Dermis blood vessel endothelial cell (primary cell): ENCODE data around the gene DOK1. TPM values are rescaled to one million over a fixed set of nuclear protein-coding genes. Genes with fewer than 3 reads are reported as not detected.
"Not testable (repeated sequence)": the region's sequence is repeated elsewhere in the genome, so short reads cannot be mapped to it uniquely, and the experiment has no call there.

Experiments used
- DNase-seq: peaks from one replicate; pipeline ENCODE4 v3.0.0; 2010
- total RNA-seq: library from RNA; depleted of rRNA; stranded (reverse); fragments of >200 nt; gene quantifications from 2 replicates; pipeline ENCODE4 v1.2.3, GENCODE V29; 2014

DOK1 gene
- total RNA-seq, 1 donor from 2014 or later, result 20.8 TPM

- DNase-seq, result peak; percentile 47
Measured at GRCh38 chr2:74548900-74549826, 5.4 kb upstream of the DOK1 start.

DNA sequence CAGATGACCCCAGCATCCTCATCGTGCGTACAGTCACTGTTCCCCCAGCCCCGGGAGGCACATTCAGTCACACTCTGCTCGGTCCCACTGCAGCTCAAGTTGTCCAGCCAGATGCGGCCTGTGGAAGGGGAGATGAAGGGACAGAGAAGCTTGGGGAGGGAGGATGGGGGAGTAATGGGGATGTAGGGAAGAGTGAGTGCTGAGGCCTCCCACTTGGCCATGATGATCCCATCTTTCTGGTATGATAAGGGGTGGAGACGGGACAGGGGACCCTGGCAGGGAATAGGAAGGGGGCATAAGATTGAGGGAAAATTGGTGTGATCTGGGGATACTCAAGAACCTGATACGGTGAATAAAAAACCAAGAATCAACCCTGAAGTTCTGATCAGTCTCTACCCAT lies 4.3 kb upstream of the DOK1 start:
- no peak for DNase-seq

DNA sequence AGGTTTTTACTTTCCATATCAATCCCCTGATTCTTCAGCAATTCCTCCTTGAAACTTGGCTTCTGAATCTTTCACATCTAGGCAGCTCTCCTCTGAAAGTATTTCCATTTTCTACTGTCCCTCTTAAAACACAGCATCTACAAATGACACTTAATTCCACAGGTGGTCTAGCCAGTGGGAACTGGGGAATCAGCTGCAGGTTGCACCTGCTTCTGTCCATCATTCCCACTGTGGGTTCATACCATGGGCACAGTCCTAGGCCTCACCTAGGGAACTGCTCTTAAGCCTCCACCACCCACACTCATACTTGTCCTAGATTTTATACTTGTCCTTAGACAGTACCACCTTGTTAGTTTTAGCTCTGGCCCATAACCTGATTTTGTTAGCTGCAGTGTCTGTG lies 3.0 kb upstream of the DOK1 start:
- no peak for DNase-seq

GRCh38 chr2:74551942-74552913 lies 2.3 kb upstream of the DOK1 start:
- DNase-seq, result no peak

DNA sequence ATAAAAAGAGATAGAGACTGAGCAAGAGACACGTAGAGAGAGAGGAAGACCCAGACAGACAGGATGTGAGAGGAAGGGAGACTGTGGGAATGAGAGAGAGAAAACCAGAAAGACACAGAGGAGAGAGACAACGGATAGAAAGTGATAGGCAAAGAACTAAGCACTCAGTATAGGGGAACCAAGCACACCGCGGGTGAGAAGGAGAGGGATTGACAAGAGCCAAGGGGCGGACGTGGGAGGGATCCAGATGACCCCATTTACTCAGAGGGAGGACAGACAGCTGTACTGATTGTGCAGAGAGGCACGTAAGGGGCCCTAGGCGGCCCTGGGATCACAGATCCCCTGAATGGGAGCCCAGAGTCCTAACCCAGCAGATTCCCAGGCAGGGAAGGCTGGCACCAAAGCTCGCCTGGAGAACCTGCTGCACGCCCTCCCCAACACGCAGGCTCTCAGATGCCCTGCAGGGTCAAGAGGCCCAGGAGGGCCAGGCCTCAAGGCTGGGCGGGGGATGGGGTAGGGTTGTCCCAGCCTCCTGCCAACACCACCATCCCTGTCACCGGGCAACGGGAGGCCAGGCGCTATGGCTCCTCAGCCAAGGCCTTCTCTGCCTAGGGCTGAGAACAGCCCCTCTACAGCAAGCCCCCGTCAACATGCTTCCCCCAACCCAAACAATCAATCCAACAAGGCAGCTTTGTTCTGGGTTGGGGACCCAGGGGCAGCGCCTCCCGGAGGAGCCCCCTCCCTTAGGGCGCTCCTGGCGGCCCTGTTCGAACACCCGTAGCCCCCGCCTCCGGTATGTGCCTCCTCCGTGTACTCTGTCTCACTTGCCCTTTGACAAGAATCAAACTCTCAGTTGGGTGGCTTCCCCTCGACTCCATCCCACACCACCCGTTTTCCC lies 1.4 kb upstream of the DOK1 start:
- no peak for DNase-seq

- DNase-seq, result peak; percentile 53
Measured at GRCh38 chr2:74554820-74555531, 456 bp downstream of the DOK1 start.

DNA sequence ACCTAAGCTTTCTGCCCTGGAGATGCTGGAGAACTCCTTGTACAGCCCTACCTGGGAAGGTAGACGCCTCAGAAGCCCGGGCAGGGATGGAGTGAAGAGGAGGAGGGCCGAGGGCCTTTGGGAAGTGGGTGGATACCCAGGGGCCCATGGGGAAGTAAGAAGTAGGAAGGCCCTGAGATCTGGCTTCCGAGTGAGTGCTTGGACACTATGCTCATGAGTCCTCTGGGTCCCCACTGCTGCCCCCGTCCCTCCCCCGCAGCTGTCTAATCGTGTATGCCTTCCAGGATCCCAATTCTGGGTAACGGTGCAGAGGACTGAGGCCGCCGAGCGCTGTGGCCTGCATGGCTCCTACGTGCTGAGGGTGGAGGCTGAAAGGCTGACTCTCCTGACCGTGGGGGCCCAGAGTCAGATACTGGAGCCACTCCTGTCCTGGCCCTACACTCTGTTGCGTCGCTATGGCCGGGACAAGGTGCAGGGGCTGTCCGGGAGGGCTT lies 1.1 kb downstream of the DOK1 start:
- no peak for DNase-seq

- no peak for DNase-seq
Measured at GRCh38 chr2:74556159-74556558, 1.6 kb downstream of the DOK1 start.

DNA sequence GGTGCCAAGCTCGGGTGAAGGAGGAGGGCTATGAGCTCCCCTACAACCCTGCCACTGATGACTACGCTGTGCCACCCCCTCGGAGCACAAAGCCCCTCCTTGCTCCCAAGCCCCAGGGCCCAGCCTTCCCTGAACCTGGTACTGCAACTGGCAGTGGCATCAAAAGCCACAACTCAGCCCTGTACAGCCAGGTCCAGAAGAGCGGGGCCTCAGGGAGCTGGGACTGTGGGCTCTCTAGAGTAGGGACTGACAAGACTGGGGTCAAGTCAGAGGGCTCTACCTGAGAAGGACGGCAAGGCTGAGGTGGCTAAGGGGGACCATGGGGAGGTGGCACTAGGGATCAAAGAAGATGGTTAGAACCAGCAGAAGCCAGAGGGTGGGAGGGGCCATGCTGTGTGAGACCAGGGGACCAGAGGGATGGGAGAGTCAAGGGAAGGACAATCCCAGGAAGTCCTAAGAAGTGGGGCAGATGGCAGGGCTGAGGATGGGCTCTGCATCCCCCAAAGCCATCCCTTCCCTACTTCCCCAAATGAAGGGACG lies 2.4 kb downstream of the DOK1 start:
- DNase-seq, result no peak

DNA sequence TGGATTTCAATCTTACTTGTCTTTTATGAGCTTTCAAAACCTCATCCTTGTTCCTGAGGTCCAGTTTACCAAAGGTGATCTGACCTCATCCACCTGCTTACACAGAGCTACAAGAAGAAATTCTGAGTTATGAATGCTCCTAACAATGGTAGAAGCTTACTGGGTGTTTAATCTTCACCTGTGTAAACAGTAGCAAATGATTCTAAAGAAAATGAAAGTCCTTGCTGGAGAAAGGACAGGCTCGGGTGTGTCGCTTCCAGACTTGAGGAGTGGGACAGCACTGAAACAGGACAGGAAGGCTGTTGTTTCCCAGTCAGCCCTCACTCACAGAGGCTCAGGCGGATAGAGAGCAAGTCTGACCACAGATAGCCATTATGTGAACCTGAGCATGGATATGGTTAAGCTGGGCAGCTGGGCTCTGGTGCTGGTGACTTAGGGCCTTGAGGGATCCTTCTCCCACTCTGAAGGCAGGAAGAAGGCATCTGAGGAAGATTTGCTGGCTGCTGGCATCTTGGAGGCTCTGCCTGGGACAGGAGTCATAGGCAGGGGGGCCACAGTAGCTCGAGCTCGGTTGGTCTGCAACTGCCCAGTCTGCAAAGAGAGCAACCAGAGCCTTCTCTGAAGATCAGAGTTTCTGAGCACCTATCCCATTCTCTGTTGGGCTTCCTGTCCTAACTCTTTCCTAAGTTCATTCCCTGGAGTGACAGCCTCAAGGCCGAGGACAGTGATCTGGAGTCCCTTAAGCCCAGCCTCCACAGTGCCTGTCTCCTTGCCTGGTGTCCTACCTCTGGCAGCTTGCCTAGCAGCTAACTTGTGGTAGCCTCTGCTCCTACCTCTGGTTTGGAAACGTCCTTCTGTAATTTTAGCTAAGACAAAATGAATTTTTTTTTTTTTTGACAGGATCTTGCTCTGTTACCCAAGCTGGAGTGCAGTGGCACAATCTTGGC lies 4.0 kb downstream of the DOK1 start:
- DNase-seq, result no peak

DNA sequence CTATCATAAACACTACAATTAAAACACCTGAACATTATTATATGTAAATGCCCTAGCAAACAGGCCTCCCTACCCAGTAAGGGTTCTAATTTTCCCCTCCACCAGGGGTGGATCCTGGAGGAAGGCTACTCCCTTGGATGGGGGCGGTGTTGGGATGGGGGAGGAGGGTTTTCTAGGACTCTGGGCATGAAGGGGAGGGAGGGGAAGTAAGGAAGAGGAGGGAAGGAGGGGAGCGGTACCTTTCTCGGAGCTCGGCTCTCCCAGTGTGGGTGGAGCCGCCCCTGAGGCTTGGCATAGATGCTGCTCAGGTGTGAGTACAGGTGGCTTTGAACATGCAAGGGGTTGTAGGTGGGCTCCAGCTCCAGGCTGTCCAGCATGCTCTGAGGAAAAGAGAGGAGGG lies 5.4 kb downstream of the DOK1 start:
- DNase-seq, result no peak

DNA sequence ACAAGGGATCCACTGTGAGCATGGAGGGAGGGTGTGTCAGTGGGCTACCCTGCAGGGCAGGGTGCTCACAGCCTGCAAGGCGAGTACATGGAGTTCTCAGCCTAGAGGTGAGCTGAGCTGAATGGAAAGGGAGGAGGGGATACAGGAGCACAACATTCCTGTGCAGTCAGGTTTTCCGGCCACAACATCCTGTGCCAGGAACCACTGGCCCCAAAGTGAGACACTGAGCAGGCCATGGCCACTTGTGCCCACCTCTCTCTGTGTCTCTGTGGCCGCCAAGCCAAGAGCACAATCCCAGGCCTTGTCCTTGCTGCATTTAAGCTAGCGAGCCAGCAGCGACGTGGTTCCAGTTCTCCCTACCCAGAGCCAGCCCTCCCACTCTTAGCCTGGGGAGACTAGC lies 6.1 kb downstream of the DOK1 start:
- no peak for DNase-seq

- DNase-seq, result not testable (repeated sequence)
Measured at GRCh38 chr2:74561022-74561421, 6.5 kb downstream of the DOK1 start.

DNA sequence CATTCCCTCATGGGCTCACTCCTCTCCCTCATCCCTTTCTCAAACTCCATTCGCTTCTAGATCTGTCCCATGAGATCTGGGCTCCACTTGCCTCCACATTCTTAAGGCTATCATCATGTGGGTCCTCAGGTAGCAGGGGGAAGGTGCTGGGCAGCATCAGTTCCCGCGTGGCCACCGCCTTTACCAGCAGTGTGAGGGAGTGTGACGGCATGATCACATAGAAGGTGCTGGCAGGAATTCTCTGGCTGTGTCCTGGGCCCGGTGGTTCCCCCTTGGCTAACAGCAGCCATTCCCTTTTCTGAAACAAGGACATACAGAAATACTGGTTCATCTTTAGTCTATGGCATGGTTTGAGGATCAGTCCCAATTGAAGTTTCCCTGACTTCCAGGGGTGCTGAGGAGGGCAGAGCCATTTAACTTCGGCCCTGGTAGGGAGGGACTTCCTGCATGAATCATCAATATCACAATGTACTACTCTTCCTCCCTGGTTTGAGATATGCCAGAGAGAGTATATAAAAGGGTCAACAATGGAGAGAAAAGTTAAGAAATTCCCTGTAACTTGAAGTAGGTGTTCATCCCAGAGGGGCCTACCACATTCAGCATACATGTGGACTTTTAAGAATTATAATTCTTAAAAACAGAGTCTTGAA lies 7.7 kb downstream of the DOK1 start:
- no peak for DNase-seq

- no peak for DNase-seq
Measured at GRCh38 chr2:74564222-74564621, 9.7 kb downstream of the DOK1 start.

DNA sequence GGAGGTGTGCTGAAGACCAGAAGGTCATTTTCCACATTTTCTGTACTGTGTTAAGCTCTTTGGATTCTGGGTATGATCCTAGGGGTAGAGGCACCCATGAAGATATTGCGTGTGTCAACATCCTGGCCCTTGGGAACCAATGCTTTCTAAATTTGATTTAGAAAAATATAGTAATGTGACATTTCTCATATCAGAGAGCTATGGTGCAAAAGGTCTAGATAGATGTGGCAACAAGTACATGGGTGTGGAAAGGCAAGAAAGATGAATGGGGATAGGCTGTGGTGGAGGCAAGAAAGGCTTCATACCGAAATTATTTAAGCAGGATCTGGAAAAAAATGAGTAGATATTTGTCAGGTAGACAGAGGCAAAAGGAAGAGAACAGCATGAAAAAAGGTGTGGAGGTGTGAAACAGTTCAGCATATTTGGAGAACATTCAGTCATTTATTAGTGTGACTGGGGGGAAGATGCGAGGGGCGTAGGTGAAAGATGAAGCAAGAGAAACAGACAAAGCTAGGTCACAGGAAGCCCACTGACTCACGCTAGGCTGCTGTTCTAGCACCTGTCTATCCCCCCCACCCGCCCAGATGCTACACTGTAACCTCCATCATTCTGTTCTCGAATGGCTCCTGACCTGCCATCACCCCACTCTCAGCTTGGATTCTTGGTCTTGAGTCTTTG lies 11.7 kb downstream of the DOK1 start:
- DNase-seq, result no peak

GRCh38 chr2:74566754-74567085 lies 12.2 kb downstream of the DOK1 start:
- DNase-seq, result no peak

DNA sequence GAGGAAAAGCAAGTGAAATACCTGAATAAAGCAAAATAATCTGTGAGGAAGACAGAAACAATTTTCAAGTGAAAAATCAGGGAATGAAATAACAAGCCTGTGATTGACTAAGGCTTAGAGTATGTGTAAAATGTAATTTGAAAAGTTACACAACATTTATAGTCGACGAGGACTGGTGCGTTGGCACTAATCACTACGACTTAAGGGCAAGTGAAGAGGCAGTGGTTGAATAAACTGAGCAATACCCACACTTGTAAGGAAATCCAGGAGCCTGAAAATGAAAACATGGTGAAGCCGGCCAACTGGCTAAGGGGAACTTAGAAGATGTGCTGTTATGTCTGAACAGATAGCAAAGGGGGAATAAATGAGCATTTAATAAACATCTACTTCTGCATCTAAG lies 13.4 kb downstream of the DOK1 start:
- DNase-seq, result no peak

DNA sequence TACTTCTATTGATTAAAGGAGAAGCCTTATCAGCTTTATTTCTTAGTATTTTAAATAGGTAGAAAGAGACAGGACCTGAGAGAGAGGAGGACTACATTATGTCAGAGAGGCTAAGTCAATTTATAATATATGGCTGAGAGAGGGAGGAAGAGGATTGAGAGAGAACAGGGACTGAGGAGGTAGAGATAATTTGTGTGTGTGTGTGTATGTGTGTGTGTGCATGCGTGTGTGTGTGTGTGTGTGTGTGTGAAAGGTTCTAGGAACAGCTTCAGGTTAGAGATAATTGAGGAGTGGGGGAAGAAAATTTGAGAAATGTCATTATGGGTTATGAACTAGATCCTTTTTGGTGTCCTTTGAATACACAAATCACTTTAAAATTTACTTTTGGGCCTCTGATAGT lies 15.2 kb downstream of the DOK1 start:
- DNase-seq, result no peak
